ENCODE measurements around the gene CDH20.
A peak's percentile ranks its signal among the peaks of the same experiment; 100 is the strongest.

CDH20 gene

GRCh38 chr18:61333746-61334490 lies 688 bp downstream of the CDH20 start:
- peak overlapping the region; percentile 71 for H3K9ac ChIP-seq (ENCODE audit: low read depth, low read length)
- no peaks in the 10 kb centered on the region for H3K9me3 ChIP-seq (ENCODE audit: control insufficient read depth, insufficient read depth, low read length)
- no peaks in the 10 kb centered on the region for H3K36me3 ChIP-seq (ENCODE audit: insufficient read depth, low read length)
- H3K4me1 ChIP-seq (ENCODE audit: insufficient read depth, low read length) = peaks cover 5% of the 10 kb centered on the region; the same call in 1 of the 2 replicates

- peaks cover 5% of the 10 kb centered on the region; the same call in 1 of the 2 replicates for H3K4me1 ChIP-seq (ENCODE audit: insufficient read depth, low read length)
- peak overlapping the region; percentile 71; the same call in 1 of the 2 replicates for H3K9ac ChIP-seq (ENCODE audit: low read depth, low read length)
- no peaks in the 10 kb centered on the region for H3K9me3 ChIP-seq (ENCODE audit: control insufficient read depth, insufficient read depth, low read length)
- H3K36me3 ChIP-seq (ENCODE audit: insufficient read depth, low read length) = no peaks in the 10 kb centered on the region
Measured at GRCh38 chr18:61334491-61334850, 1.2 kb downstream of the CDH20 start.

- Histone ChIP-seq H3K36me3 (ENCODE audit: insufficient read depth, low read length) (no peaks in the 10 kb centered on the region), H3K4me1 (ENCODE audit: insufficient read depth, low read length) (peaks cover 5% of the 10 kb centered on the region; the same call in 1 of the 2 replicates), H3K9ac (ENCODE audit: low read depth, low read length) (peak overlapping the region; percentile 71; the same call in 1 of the 2 replicates), H3K9me3 (ENCODE audit: control insufficient read depth, insufficient read depth, low read length) (no peaks in the 10 kb centered on the region)
Measured at GRCh38 chr18:61334951-61335683, 1.9 kb downstream of the CDH20 start.

- H3K36me3 ChIP-seq (ENCODE audit: insufficient read depth, low read length) = no peaks in the 10 kb centered on the region
- H3K4me1 ChIP-seq (ENCODE audit: insufficient read depth, low read length) = peaks cover 5% of the 10 kb centered on the region; the same call in 1 of the 2 replicates
- H3K9ac ChIP-seq (ENCODE audit: low read depth, low read length) = no peak overlapping the region
- H3K9me3 ChIP-seq (ENCODE audit: control insufficient read depth, insufficient read depth, low read length) = no peaks in the 10 kb centered on the region
Measured at GRCh38 chr18:61335684-61336555, 2.7 kb downstream of the CDH20 start.

GRCh38 chr18:61336766-61337165 lies 3.5 kb downstream of the CDH20 start:
- H3K9ac ChIP-seq (ENCODE audit: low read depth, low read length) = no peak overlapping the region
- peaks cover 5% of the 10 kb centered on the region; the same call in 1 of the 2 replicates for H3K4me1 ChIP-seq (ENCODE audit: insufficient read depth, low read length)
- no peaks in the 10 kb centered on the region for H3K9me3 ChIP-seq (ENCODE audit: control insufficient read depth, insufficient read depth, low read length)
- no peaks in the 10 kb centered on the region for H3K36me3 ChIP-seq (ENCODE audit: insufficient read depth, low read length)

- Histone ChIP-seq H3K9me3 (ENCODE audit: control insufficient read depth, insufficient read depth, low read length) (no peaks in the 10 kb centered on the region), H3K9ac (ENCODE audit: low read depth, low read length) (no peak overlapping the region), H3K36me3 (ENCODE audit: insufficient read depth, low read length) (no peaks in the 10 kb centered on the region), H3K4me1 (ENCODE audit: insufficient read depth, low read length) (peaks cover 4% of the 10 kb centered on the region; the same call in 1 of the 2 replicates)
Measured at GRCh38 chr18:61337527-61337926, 4.3 kb downstream of the CDH20 start.

- no peak overlapping the region for H3K9ac ChIP-seq (ENCODE audit: low read depth, low read length)
- no peaks in the 10 kb centered on the region for H3K36me3 ChIP-seq (ENCODE audit: insufficient read depth, low read length)
- no peaks in the 10 kb centered on the region for H3K9me3 ChIP-seq (ENCODE audit: control insufficient read depth, insufficient read depth, low read length)
- H3K4me1 ChIP-seq (ENCODE audit: insufficient read depth, low read length) = no peaks in the 10 kb centered on the region
Measured at GRCh38 chr18:61340148-61340547, 6.9 kb downstream of the CDH20 start.

GRCh38 chr18:61348230-61348629 lies 15.0 kb downstream of the CDH20 start:
- H3K9me3 ChIP-seq (ENCODE audit: control insufficient read depth, insufficient read depth, low read length) = no peaks in the 10 kb centered on the region
- H3K4me1 ChIP-seq (ENCODE audit: insufficient read depth, low read length) = no peaks in the 10 kb centered on the region
- H3K9ac ChIP-seq (ENCODE audit: low read depth, low read length) = no peak overlapping the region
- no peaks in the 10 kb centered on the region for H3K36me3 ChIP-seq (ENCODE audit: insufficient read depth, low read length)

- Histone ChIP-seq H3K36me3 (ENCODE audit: insufficient read depth, low read length) (no peaks in the 10 kb centered on the region), H3K4me1 (ENCODE audit: insufficient read depth, low read length) (no peaks in the 10 kb centered on the region), H3K9me3 (ENCODE audit: control insufficient read depth, insufficient read depth, low read length) (no peaks in the 10 kb centered on the region), H3K9ac (ENCODE audit: low read depth, low read length) (no peak overlapping the region)
Measured at GRCh38 chr18:61350578-61350977, 17.3 kb downstream of the CDH20 start.

GRCh38 chr18:61352059-61352458 lies 18.8 kb downstream of the CDH20 start:
- Histone ChIP-seq H3K9ac (ENCODE audit: low read depth, low read length) (no peak overlapping the region), H3K9me3 (ENCODE audit: control insufficient read depth, insufficient read depth, low read length) (no peaks in the 10 kb centered on the region), H3K4me1 (ENCODE audit: insufficient read depth, low read length) (no peaks in the 10 kb centered on the region), H3K36me3 (ENCODE audit: insufficient read depth, low read length) (no peaks in the 10 kb centered on the region)

GRCh38 chr18:61352611-61353010 lies 19.4 kb downstream of the CDH20 start:
- H3K4me1 ChIP-seq (ENCODE audit: insufficient read depth, low read length) = no peaks in the 10 kb centered on the region
- H3K36me3 ChIP-seq (ENCODE audit: insufficient read depth, low read length) = no peaks in the 10 kb centered on the region
- no peaks in the 10 kb centered on the region for H3K9me3 ChIP-seq (ENCODE audit: control insufficient read depth, insufficient read depth, low read length)
- no peak overlapping the region for H3K9ac ChIP-seq (ENCODE audit: low read depth, low read length)

- H3K4me1 ChIP-seq (ENCODE audit: insufficient read depth, low read length) = no peaks in the 10 kb centered on the region
- no peak overlapping the region for H3K9ac ChIP-seq (ENCODE audit: low read depth, low read length)
- H3K9me3 ChIP-seq (ENCODE audit: control insufficient read depth, insufficient read depth, low read length) = no peaks in the 10 kb centered on the region
- no peaks in the 10 kb centered on the region for H3K36me3 ChIP-seq (ENCODE audit: insufficient read depth, low read length)
Measured at GRCh38 chr18:61360404-61361383, 27.5 kb downstream of the CDH20 start.

GRCh38 chr18:61362511-61362910 lies 29.3 kb downstream of the CDH20 start:
- H3K9ac ChIP-seq (ENCODE audit: low read depth, low read length) = no peak overlapping the region
- H3K9me3 ChIP-seq (ENCODE audit: control insufficient read depth, insufficient read depth, low read length) = no peaks in the 10 kb centered on the region
- H3K36me3 ChIP-seq (ENCODE audit: insufficient read depth, low read length) = no peaks in the 10 kb centered on the region
- no peaks in the 10 kb centered on the region for H3K4me1 ChIP-seq (ENCODE audit: insufficient read depth, low read length)

All from ES-I3 (cell line).